ENCODE data around the gene UBA52. TPM values are rescaled to one million over a fixed set of nuclear protein-coding genes. Genes with fewer than 3 reads are reported as not detected.

UBA52 gene
- total RNA-seq, 4 donors from 2014 or later, result 445 to 799 (median 753) TPM

GRCh38 chr19:18529782-18530181 lies 41.9 kb upstream of the UBA52 start:
- no peaks in the 10 kb centered on the region for H3K4me1 ChIP-seq
- TF ChIP-seq POLR2A (IDR thresholded peaks at IDR 0.05) (no peak), CTCF (IDR thresholded peaks at IDR 0.05) (no peak)
- intact Hi-C loops (cut with DNase I), result no loop called here
- H3K36me3 ChIP-seq, result peaks cover 13 to 37% (median 19%) of the 10 kb centered on the region in 3 donors
- WGBS, 2 donors, result 57 to 61% methylated on average over 3 to 5 of the region's 7 CpGs
- no peaks in the 10 kb centered on the region for H3K9me3 ChIP-seq
- no peak overlapping the region for H3K27ac ChIP-seq
- DNase-seq, result no peak
- no peak overlapping the region for H3K4me3 ChIP-seq
- H3K27me3 ChIP-seq, result no peaks in the 10 kb centered on the region

GRCh38 chr19:18531485-18531884 lies 40.2 kb upstream of the UBA52 start:
- TF ChIP-seq CTCF (IDR thresholded peaks at IDR 0.05), result no peak
- no peak for TF ChIP-seq POLR2A (IDR thresholded peaks at IDR 0.05)
- WGBS, 2 donors, result 82 to 84% methylated on average over 2 to 5 of the region's 9 CpGs
- intact Hi-C loops (cut with DNase I), result no loop called here

GRCh38 chr19:18532168-18532890 lies 39.3 kb upstream of the UBA52 start:
- TF ChIP-seq CTCF (IDR thresholded peaks at IDR 0.05) (no peak), POLR2A (IDR thresholded peaks at IDR 0.05) (no peak)
- intact Hi-C loops (cut with DNase I), result no loop called here
- Histone ChIP-seq H3K9me3 (no peaks in the 10 kb centered on the region), H3K4me3 (no peak overlapping the region), H3K36me3 (peaks cover 19 to 63% (median 26%) of the 10 kb centered on the region in 3 donors), H3K4me1 (no peaks in the 10 kb centered on the region), H3K27ac (no peak overlapping the region), H3K27me3 (no peaks in the 10 kb centered on the region)
- no peak for DNase-seq
- 94 to 95% methylated on average over 11 to 17 of the region's 22 CpGs for WGBS, 2 donors

More at GRCh38 chr19:18531485-18531884, 40.2 kb upstream of the UBA52 start:
- H3K4me1 ChIP-seq, result no peaks in the 10 kb centered on the region
- no peak overlapping the region for H3K4me3 ChIP-seq
- no peaks in the 10 kb centered on the region for H3K9me3 ChIP-seq
- H3K36me3 ChIP-seq, result peaks cover 18 to 54% (median 19%) of the 10 kb centered on the region in 3 donors
- no peak overlapping the region for H3K27ac ChIP-seq
- no peaks in the 10 kb centered on the region for H3K27me3 ChIP-seq
- no peak for DNase-seq

- H3K36me3 ChIP-seq, result peaks cover 27 to 70% (median 29%) of the 10 kb centered on the region in 3 donors
- WGBS, 2 donors, result 80 to 86% methylated on average over 1 to 4 of the region's 4 CpGs
- TF ChIP-seq CTCF (IDR thresholded peaks at IDR 0.05) (no peak), POLR2A (IDR thresholded peaks at IDR 0.05) (no peak)
- H3K9me3 ChIP-seq, result no peaks in the 10 kb centered on the region
- H3K4me1 ChIP-seq, result no peaks in the 10 kb centered on the region
- intact Hi-C loops (cut with DNase I), result no loop called here
- H3K4me3 ChIP-seq, result no peak overlapping the region
- H3K27me3 ChIP-seq, result no peaks in the 10 kb centered on the region
- no peak for DNase-seq
- no peak overlapping the region for H3K27ac ChIP-seq
These were observed 38.6 kb upstream of the UBA52 start for GRCh38 chr19:18533058-18533457.

- Histone ChIP-seq H3K36me3 (peaks cover 29 to 97% (median 46%) of the 10 kb centered on the region in 3 donors), H3K9me3 (no peaks in the 10 kb centered on the region), H3K4me1 (peaks cover 0 to 13% (median 0%) of the 10 kb centered on the region in 3 donors), H3K27ac (no peak overlapping the region), H3K27me3 (no peaks in the 10 kb centered on the region), H3K4me3 (no peak overlapping the region)
- DNase-seq, result no peak
- intact Hi-C loops (cut with DNase I), result no loop called here
- 88 to 92% methylated on average over 8 to 9 of the region's 10 CpGs for WGBS, 2 donors
- TF ChIP-seq POLR2A (IDR thresholded peaks at IDR 0.05) (no peak), CTCF (IDR thresholded peaks at IDR 0.05) (no peak)
These were observed 35.2 kb upstream of the UBA52 start for GRCh38 chr19:18536475-18536874.
